ENCODE data around the gene OSTN. TPM values are rescaled to one million over a fixed set of nuclear protein-coding genes. Genes with fewer than 3 reads are reported as not detected.

OSTN gene
- total and polyA plus RNA-seq, 2 donors (not counting 1 experiment from before 2014, with no cell fraction given): not detected

GRCh38 chr3:191298846-191299245 is 99.8 kb downstream of the OSTN start:
- TF ChIP-seq CTCF (IDR thresholded peaks at IDR 0.05) (no peak), EZH2 (IDR thresholded peaks at IDR 0.05; ENCODE audit: borderline replicate concordance, insufficient read depth, low read depth, low read length, poor library complexity, severe bottlenecking) (no peak)
- POLR2A ChIA-PET: no interaction called here
- Histone ChIP-seq H3K9me3 (ENCODE audit: control extremely low read depth in 1 of 3, control insufficient read depth in 2 of 3, insufficient read depth in 1 of 3, low read length in 2 of 3) (peaks cover 0 to 9% (median 0%) of the 10 kb centered on the region in 3 donors), H3K79me2 (ENCODE audit: control insufficient read depth, insufficient read depth, low read length) (no peaks in the 10 kb centered on the region), H3K27ac (ENCODE audit: low read length in 2 of 2) (peak overlapping the region; percentile 31 to 52), H3K27me3 (replicated peaks in 1 of 4; ENCODE audit: control extremely low read depth in 1 of 4, control insufficient read depth in 3 of 4, insufficient read depth in 4 of 4, low read length in 3 of 4) (no peaks in the 10 kb centered on the region), H3K4me3 (ENCODE audit: control extremely low read depth in 1 of 5, extremely low read depth in 1 of 5, insufficient read depth in 1 of 5, low read depth in 2 of 5, low read length in 4 of 5) (no peak overlapping the region), H2AFZ (ENCODE audit: insufficient read depth, low read depth, low read length, poor library complexity, severe bottlenecking) (peak overlapping the region; percentile 63), H3K4me2 (replicated peaks; ENCODE audit: low read depth, low read length, poor library complexity, severe bottlenecking) (peak overlapping the region; percentile 42), H3K36me3 (replicated peaks in 1 of 2; ENCODE audit: control extremely low read depth in 1 of 2, control insufficient read depth in 1 of 2, extremely low read depth in 1 of 2, insufficient read depth in 2 of 2, low read length in 1 of 2) (no peaks in the 10 kb centered on the region), H3K4me1 (ENCODE audit: control insufficient read depth in 2 of 2, insufficient read depth in 2 of 2, low read length in 2 of 2) (peaks cover 84 to 90% of the 10 kb centered on the region in 2 donors), H4K20me1 (ENCODE audit: control insufficient read depth, insufficient read depth, low read length, poor library complexity, severe bottlenecking) (no peaks in the 10 kb centered on the region), H3K9ac (ENCODE audit: low read length) (no peak overlapping the region)
- no peaks in the 10 kb centered on the region for H3K27me3 Mint-ChIP-seq
- DNase-seq (no peak), ATAC-seq (ENCODE audit: low read depth) (no peak)
- CTCF ChIA-PET: no interaction called here
- peaks cover 55% of the 10 kb centered on the region for H3K4me1 Mint-ChIP-seq
- no peaks in the 10 kb centered on the region for H3K9me3 Mint-ChIP-seq (ENCODE audit: insufficient read depth)
- H3K4me3 Mint-ChIP-seq: peak overlapping the region; percentile 2
- intact Hi-C loops (cut with micrococcal nuclease): no loop called here
- H3K27ac Mint-ChIP-seq: peak overlapping the region; percentile 80

- no peaks in the 10 kb centered on the region for H3K27me3 Mint-ChIP-seq
- peak overlapping the region; percentile 34 for H3K9ac ChIP-seq (ENCODE audit: low read length)
- H3K4me3 ChIP-seq (ENCODE audit: control extremely low read depth in 1 of 5, extremely low read depth in 1 of 5, insufficient read depth in 1 of 5, low read depth in 2 of 5, low read length in 4 of 5): peak overlapping the region in 1 of 5 experiments; percentile 20
- peaks cover 0 to 7% (median 0%) of the 10 kb centered on the region in 3 donors for H3K9me3 ChIP-seq (ENCODE audit: control extremely low read depth in 1 of 3, control insufficient read depth in 2 of 3, insufficient read depth in 1 of 3, low read length in 2 of 3)
- no peaks in the 10 kb centered on the region for H3K36me3 ChIP-seq (replicated peaks in 1 of 2; ENCODE audit: control extremely low read depth in 1 of 2, control insufficient read depth in 1 of 2, extremely low read depth in 1 of 2, insufficient read depth in 2 of 2, low read length in 1 of 2)
- no peak for TF ChIP-seq CTCF (IDR thresholded peaks at IDR 0.05)
- no peak for TF ChIP-seq EZH2 (IDR thresholded peaks at IDR 0.05; ENCODE audit: borderline replicate concordance, insufficient read depth, low read depth, low read length, poor library complexity, severe bottlenecking)
- H3K4me1 ChIP-seq (ENCODE audit: control insufficient read depth in 2 of 2, insufficient read depth in 2 of 2, low read length in 2 of 2): peaks cover 71 to 76% of the 10 kb centered on the region in 2 donors
- H2AFZ ChIP-seq (ENCODE audit: insufficient read depth, low read depth, low read length, poor library complexity, severe bottlenecking): peak overlapping the region; percentile 46
- peak overlapping the region; percentile 82 to 85 for H3K27ac ChIP-seq (ENCODE audit: low read length in 2 of 2)
- DNase-seq: peak; percentile 41
- no peak for ATAC-seq (ENCODE audit: low read depth)
- no peaks in the 10 kb centered on the region for H3K9me3 Mint-ChIP-seq (ENCODE audit: insufficient read depth)
- peak overlapping the region; percentile 40 for H3K4me3 Mint-ChIP-seq
- intact Hi-C loops (cut with micrococcal nuclease): no loop called here
- ChIA-PET CTCF (interaction anchor here (0.9 to 2.0 kb wide), 3 partner anchors 17 to 56 kb away, joined by 3 to 6 read pairs (median 5); partner anchors contain the start of gene CCDC50), POLR2A (interaction anchor here (0.9 kb wide), 2 partner anchors 25 to 56 kb away, joined by 3 to 6 read pairs; no protein-coding TSS in a partner anchor)
- H3K27me3 ChIP-seq (replicated peaks in 1 of 4; ENCODE audit: control extremely low read depth in 1 of 4, control insufficient read depth in 3 of 4, insufficient read depth in 4 of 4, low read length in 3 of 4): no peaks in the 10 kb centered on the region
- no CpG with 5 or more reads among the region's 1 CpG for WGBS (ENCODE audit: insufficient coverage)
- H3K4me2 ChIP-seq (replicated peaks; ENCODE audit: low read depth, low read length, poor library complexity, severe bottlenecking): peak overlapping the region; percentile 69
- H4K20me1 ChIP-seq (ENCODE audit: control insufficient read depth, insufficient read depth, low read length, poor library complexity, severe bottlenecking): no peaks in the 10 kb centered on the region
- H3K79me2 ChIP-seq (ENCODE audit: control insufficient read depth, insufficient read depth, low read length): no peaks in the 10 kb centered on the region
- peaks cover 51% of the 10 kb centered on the region for H3K4me1 Mint-ChIP-seq
- H3K27ac Mint-ChIP-seq: peak overlapping the region; percentile 86
These were observed 101.4 kb downstream of the OSTN start for GRCh38 chr3:191300422-191300821.

Data from B cell (primary cell).